Hematopoietic multipotent progenitor cell treated with erythropoietin and hydrocortisone succinate and interleukin-3 and kit ligand, for 6 days (in vitro differentiated cells): Measurements from ENCODE around the gene ANKRD34A.
A peak's percentile ranks its signal among the peaks of the same experiment; 100 is the strongest.

Source experiments
- DNase-seq: peaks from one replicate; pipeline ENCODE4 v3.0.0-alpha.2; 2015

Gene ANKRD34A

DNA sequence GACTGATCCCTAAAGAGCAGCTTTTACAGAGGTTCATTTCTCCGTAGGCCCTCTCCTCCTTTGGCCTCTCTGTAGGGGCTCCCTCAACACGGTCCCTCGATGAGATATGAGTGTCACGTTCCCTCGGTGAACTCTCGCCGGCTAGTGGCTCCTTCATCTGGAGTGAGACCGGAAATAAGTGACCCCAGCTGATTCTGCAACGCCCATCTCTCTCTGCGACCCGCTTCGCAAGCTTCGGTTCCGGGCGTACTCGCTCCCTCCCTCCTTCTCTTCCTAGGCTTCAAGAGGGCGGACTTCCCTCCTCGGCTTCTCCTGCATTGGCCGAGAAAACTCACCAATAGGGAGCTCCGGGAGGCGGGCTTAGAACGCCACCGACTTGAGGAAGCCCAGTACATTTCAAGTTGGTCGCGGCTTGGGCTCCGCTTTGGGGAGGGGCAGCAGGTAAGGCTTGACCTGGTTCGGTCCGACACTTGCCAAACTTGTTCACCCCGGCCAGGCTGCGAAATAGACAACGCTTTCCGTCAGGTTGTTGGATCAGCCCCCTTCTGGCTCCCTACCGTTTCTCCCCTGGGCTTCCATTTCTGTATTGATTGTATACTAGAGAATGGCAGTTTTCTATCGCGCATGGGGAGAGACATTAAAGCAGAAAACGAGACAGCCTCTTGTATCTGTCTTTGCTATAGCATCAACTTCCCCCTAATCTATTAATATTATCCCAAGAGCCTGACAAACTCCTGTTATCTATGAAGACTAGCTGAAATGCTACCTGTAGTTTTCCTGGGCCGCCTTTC lies at the start of gene ANKRD34A, which contains the start of gene POLR3GL:
Gene ANKRD34A (minus strand): TSS at position 248 of the 791 bp plus-strand sequence. CDS start 2,816 bp downstream, outside the sequence.
Gene POLR3GL (plus strand): TSS at position 363 of the 791 bp plus-strand sequence. CDS start 10,176 bp downstream, outside the sequence.
- peak; percentile 98 for DNase-seq

DNA sequence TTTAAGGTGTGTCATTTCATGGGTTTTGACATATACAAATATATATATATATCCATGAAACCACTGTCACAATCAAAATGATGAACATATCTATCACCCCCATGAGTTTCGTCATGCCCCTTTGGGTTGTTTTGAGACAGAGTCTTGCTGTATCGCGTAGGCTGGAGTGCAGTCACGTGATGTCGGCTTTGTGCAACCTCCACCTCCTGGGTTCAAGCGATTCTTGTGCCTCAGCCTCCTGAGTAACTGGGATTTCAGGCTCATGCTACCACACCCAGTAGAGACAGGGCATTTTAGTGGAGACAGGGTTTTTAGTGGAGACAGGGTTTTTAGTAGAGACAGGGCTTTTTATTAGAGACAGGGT lies 49.2 kb upstream of the ANKRD34A start:
- DNase-seq, result no peak

DNA sequence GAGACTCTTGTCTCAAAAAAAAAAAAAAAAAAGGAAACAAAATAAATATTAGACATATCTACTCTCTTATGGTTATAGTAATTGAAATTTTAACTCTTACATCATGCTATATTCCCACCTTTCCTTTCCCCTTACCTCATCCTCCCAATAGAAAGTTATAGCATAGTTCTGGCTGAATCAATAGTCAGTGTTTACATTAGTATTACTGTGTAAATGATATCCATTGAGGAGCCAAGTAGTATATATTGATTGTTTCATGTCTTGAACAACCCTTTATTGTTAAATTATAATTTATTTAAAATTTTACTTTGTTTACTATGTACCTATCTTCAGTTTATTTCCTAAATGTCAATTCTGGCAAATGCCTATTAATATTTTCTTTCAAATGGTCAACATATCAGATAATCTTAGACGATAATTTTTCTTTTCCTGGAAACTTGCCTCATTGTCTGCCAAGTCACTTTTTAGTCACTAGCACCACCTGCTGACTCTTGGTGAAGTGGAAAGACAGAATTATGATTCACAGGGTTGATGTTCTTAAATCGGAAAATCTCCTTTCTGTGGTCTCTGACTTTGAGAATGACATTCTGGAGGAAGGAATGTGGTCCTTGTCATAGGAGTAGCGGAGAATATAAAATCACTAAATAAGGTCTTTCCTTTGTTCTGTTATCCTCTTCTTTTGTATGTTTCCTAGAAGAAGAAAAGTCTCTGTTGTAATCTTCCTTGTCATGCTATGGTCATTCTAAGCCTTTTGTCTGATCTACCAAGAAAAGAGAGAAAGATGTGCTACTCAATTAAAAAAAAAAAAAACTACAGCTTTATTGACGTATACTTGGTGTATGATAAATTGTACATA lies 48.6 kb upstream of the ANKRD34A start:
- peak; percentile 90 for DNase-seq

DNA sequence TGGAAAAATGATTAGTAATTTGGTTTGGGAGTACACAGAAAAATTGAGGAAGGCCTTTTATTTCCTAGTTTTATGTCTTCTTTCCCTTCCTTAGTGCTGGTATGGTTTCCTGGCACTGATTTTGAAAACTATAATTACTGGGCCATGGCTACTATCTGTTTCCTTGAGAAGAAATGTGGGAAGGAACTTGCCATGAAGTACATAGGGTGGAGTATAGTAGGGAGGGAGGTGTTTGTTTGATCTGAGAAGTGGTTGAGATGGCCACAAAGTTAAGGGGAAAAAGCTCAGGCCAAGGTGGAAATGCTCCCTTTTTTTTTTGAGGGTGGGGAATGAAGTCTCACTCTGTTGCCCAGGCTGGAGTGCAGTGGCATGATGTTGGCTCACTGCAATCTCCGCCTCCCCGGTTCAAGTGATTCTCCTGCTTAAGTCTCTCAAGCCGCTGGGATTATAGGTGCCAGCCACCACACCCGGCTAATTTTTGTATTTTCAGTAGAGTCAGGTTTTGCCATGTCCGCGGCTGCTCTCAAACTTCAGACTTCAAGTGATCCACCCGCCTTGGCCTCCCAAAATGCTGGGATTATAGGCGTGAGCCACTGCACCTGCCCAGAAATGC lies 45.9 kb upstream of the ANKRD34A start:
- DNase-seq, result no peak

DNA sequence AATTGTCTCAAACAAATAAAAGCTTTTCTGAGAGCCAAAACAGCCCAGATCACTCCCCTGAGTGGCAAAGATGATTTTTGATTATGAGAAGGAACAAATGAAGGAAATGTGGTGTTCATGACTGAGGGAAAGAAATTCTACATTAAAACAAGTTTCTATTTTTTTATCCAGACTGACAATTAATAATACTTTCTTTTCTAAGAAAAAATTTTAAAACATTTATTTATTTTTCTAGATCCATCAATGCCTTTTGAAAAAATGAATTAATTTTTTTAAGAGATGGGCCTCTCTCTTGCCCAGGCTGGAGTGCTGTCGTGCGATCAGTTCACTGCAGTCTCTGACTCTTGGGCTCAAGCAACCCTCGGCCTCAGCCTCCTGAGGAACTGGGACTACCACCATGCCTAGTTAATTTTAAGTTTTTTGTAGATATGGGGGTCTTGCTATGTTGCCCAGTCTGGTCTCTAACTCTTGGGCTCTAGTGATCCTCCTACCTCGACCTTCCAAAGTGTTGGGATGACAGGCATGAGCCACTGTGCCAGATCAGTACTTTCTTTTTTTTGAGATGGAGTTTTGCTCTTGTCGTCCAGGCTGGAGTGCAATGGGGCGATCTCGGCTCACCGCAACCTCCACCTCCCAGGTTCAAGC lies 43.2 kb upstream of the ANKRD34A start:
- no peak for DNase-seq

DNA sequence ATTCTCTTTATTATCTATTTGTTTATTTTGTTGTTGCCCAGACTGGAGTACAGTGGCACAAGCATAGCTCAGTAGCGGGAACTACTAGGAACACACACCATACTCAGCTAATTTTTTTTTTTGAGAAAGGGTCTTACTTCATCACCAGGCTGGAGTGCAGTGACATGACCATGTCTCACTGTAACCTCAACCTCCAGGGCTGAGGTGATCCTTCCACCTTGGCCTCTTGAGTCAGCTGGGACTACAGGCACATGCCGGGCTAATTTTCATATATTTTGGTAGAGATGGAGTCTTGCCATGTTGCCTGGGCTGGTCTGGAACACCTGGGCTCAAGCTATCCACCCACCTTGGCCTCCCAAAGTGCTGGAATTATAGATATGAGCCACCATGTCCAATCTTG lies 37.3 kb upstream of the ANKRD34A start:
- DNase-seq, result no peak

DNA sequence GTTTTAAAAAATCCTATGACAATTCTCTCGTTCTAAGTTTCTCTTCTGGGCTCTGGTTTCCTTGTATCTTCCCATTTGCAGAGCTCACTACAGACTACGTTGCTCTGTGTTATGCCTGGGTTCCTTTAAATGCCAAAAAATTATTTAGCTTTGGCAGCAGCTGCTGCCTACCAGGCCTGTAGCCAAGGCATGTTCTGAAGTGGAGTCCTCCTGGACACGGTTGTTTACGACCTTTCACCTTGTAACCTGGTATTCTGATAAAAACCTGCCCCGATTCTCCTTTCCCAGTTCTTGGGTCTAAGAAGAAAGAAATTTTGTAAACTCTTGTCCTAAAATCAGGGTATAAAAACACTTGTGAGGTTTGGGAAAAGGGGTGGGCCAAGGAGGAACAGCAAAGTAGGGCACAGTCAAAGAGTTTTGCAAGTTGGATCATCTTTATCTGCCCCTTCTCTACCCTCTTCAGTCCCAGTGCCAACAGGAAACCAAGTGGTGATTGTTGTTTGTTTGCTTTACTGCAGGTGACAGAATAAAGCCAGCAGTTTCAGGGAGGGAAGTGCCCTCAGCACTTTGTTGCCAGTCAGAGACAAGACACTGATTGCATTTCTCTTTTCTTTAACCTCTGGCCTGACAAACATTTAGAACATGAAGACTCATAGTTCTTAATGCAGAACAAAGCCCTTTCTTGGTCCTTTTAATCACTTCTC lies 35.1 kb upstream of the ANKRD34A start:
- DNase-seq, result no peak

DNA sequence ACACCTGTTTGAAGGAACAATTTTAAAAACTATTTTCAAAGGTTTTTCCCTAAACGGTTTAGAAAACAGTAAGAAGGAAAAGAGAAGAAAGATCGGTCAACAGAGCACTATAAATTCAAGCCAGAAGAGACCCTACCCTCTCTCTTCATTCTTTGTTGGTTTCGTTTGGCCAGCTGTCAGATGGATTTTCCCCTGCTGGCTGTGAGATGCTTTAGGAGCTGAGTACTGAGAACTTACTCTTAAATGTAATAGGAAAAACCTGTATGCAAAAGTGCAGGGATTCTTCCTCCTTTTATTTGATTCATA lies 33.3 kb upstream of the ANKRD34A start:
- DNase-seq, result no peak

DNA sequence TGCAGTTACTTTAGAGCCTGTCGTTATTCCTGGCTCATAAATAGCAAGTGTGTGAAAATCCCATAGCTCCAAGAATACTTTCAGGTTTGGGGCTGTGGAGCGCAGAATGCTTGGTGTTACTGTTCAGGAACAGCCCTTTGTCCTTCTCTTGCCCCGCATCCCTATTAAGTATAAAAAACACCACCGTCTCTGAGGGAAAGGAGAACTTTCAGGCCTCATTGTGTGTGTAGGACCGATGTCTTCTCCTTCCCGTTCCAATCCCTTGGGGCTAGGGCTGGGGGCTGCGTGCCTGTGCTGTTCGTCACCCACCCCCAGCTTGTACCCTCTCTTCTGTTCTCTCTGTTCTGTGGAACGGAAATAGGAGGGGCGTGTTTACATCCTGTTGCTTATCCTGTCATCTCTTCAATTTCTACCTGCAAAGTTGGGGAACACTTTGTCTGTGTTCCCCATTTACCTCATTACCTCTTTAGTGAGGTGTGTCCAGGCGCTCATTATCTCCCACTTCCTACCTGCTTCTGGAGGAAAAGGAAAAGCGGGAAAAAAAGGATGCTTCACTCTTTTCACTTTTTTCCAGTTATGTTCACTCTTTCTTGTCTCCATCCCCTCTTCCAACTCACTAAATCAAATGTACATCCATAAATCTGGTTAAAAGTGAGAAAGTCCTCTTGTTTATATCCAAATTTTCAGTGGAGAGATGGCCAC lies 32.8 kb upstream of the ANKRD34A start:
- DNase-seq, result peak; percentile 72

DNA sequence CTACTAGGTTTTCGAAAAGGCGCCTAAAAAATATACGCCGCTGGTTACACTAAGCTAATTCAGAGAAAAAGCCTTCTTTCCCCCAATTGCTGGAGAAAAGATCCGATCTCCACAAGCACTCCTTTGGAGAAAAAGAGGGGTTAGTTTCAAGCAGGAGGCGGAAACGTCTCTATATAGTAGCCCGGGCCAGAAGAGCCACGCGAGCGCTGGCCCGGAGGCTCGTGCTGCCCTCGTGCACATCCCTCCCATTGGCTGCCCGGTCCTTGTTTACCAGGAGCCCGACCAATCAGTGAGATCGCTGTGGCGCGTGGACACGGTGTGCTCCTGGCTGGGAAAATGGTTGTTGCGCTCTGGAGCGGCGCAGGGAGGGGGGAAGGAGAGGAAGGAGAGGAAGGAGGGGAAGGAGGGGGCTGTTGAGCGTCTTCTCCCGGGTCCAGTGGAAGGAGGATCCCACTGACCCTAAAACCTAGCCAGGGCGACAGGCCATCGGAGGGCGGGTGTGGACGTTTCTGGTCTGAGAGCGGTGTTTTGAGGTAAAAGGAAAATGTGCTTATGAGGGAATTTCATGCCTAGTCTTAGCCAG lies 32.1 kb upstream of the ANKRD34A start, which contains the start of gene TXNIP:
Gene TXNIP (minus strand): TSS at position 147 of the 583 bp plus-strand sequence. CDS start 313 bp downstream, outside the sequence.
- peak; percentile 99 for DNase-seq

DNA sequence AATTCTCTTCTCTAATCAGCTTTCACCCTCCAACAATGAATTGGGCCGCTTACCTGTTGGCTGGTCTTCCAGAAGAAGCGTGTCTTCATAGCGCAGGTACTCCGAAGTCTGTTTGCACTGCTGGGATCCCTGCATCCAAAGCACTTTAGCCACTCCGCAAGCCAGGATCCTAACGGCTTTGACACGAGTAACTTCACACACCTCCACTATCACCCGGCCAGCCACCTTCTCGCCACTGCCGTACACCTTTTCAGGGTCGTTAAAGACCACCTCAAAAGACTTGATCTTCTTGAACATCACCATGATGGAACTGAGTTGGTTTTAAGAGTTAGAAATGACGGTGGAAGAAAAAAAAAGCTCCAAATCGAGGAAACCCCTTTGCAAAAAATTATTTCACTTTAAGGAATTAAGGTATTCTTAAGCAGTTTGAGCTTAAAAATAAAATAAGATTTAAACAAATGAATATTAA lies 31.6 kb upstream of the ANKRD34A start:
- DNase-seq, result peak; percentile 48

DNA sequence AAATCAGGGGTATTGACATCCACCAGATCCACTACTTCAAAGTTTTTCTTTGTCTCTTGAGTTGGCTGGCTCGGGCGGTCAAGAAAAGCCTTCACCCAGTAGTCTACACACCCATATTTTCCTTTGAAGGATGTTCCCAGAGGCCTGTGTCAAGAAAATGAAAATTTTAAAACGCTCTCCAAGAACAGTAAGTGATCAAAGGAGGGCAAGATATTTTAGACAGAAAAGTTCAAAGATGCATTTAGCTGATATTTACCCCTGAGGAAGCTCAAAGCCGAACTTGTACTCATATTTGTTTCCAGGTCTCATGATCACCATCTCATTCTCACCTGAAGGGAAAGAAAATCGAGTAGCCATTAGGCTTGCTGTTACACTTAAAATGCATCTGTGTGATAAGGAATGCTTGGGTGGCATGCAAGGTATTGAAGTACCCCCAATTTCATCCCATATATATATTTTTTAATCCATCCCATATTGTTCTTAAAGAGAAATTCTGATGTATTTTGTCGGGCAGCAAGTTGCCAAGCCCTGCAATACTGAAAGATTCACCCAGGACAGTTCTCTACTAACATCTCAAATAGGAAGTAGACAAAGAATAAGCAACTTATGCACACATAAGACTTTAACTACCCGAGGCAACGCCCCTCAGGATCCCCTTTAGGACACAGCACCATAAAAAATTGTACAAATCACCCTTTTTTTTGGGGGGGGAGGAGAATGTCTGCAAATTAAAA lies 30.9 kb upstream of the ANKRD34A start:
- peak; percentile 50 for DNase-seq

DNA sequence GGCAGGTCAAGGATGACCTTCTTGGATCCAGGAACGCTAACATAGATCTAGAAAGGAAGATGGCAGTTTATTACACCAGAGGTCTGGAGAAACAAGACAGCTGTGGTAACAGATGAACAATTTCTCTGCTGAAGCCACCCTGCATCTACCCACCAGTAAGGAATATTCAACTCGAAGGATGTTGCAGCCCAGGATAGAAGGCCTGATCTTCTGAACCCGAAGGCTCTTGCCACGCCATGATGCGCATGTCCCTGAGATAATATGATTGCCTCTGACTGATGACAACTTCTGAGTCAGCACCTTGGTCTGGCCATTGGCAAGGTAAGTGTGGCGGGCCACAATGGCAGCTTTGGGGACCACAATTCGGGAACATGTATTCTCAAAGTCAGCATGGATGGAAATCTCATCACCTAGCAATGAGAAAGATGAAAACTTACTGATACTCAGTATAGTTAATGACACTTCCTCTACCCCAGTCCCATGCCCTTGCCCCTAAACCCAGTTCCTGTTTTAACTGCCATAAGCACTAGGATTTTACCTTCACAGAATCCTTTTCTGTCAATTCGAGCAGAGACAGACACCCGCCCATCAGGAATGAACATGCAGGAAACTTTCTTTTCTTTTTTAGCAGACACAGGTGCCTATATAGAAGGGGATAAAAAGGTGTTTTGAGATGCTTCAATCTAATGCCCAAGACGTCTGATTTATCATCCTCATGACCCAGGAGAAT lies 30.2 kb upstream of the ANKRD34A start:
- no peak for DNase-seq

DNA sequence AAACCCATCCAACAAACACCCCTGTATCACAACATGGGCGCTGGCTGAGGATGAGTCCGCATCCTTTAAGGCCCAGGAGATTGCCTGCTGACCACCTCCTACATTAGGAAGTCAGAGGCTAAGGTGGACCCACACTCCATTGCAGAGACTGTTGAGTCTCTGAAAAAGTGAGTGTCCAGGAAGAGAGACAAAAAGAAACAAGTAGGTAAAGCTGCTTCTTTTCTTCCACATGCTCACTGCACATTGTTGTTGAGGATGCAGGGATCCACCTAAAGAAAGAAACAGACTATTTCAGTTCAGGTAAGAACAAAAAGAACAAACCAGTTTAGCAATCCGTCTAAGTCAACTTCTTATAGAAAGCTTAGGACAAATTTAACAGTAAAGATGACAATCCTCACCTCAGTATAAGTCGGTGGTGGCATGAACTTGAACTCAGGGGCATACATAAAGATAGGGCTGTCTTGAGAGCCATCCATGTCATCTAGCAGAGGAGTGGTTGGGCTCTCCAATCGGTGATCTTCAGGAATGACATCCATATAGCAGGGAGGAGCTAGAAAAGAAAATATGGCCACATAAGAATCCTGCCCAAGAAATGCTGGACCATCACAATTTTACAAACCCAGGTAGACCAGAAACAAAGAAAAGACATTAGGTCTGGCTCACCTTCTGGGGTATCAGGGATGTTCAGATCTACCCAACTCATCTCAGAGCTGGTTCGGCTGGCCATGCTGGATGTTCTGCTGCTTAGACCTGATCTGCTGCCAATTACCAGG lies 29.4 kb upstream of the ANKRD34A start:
- DNase-seq, result no peak

DNA sequence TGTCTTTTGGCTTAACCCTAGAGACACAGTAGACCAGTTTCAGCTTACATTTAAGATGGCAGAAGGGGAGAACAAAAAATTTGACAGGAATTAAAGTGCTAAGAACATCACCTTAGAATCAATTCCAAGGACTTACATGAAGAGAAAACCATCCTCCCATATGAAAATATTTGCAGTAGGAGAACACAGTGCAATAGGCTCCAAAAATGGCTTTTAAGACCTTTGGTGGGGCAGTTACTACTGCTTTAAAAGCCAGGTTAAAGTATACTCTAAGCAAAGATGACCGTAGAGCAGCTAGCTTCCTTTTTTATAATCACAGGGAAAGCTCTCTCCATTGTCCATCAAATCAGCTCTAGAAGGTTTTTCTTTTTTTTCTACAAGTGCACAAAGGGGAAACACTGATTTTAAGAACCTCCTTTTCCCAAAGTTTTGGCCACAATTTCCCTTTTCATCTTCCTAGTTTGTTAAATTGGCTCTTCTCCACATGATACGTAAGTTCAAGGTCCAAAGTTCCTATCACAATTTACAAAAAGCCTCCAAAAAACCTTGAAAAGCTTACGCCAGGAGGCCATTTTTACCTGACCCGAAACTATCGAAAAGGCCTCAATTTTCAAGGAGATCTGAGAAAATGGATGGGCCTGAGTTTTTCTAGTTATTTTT lies 28.7 kb upstream of the ANKRD34A start:
- DNase-seq, result no peak

DNA sequence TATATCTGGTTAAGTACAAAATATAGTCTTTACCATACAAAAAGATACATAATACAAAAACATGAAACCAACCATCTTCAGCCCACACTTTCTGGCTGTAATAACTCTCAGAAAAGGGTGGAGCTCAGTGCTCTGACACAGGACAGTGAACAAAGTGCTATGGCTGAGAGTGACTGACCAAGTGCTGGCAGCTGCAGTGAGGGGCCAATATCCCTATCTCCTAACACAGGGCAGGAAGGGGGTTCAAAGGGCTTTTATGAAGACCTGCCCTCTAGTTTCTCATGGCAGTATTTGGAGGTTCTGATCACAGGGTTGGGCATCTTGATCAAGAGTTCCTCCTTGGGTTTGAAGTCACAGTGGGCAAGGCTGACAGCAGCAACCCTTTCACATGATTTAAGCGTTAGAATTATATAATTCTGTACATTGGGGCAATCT lies 28.1 kb upstream of the ANKRD34A start:
- DNase-seq, result no peak

DNA sequence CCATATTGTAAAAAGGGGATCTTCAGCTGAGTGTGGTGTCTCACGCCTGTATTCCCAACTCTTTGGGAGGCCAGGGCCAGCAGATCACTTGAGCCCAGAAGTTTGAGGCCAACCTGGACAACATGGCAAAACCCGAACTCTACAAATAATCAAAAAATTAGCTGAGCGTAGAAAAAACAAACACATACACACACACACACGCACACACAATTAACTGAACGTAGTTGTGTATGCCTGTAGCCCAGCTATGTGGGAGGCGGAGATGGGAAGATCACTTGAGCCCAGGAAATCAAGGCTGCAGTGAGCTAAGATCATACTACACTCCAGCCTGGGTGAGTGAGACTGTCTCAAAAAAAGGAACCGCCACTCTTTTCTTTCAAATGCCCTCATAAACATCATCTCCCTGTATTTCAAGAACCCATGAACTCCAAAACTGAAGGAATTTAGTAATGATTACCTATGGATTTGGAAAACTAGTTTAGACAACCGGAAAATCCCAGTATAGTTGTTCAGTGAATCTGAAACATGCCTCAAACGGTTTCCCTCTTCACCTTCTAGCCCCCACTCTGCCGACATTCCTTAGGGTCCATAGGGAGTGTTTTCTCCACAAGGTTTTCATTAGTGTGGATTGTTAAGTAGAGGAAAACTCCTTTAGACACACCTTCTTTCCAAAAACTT lies 27.5 kb upstream of the ANKRD34A start:
- no peak for DNase-seq
